NOMO-1 treated with DMSO at 0.1 percent for 48 hours (cell line): ENCODE results near the gene PYY.

Experiments
- DNase-seq: peaks from one replicate; lab custom pipeline; 2025; ENCODE audit not compliant: unreplicated experiment; lab: John Stamatoyannopoulos, UW

Gene PYY

GRCh38 chr17:43917348-43918025, 36.3 kb downstream of the PYY start:
- peak; percentile 57 for DNase-seq

DNA sequence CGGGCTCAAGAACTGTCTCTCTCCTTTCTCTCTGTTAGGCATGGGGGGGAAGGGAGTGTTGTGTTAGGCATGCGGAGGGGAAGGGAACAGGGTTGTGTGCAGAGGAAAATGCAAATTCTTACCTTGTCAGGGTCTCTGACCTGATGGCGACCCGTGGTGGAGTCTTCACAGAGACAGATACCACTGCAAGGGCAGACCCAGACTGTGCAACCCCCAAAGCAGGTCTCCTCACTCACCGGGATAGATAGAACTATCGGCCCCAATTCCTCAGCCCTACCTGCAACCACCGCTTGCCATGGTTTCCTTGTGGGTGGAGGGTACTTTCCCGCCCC, 36.8 kb downstream of the PYY start:
- DNase-seq = no peak

GRCh38 chr17:43916385-43916784, 37.4 kb downstream of the PYY start:
- no peak for DNase-seq

DNA sequence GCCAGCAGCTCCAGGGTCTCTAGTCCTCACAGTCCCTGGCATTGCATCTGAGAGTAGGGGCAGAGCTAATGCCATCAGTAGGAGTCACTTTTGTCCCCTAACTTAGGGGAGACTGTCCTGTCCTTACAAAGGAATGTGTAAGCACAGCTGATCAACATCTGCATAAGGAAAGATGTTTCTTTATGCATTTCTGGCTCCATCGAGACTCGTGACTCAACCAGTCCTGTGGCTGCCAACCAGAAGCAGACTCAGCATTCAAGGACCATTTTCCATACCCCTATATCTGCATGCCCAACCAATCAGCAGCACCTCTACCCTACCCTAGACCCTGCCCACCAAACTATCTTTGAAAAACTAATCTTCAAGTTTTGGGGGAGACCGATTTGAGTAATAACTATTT, 38.2 kb downstream of the PYY start:
- no peak for DNase-seq

DNA sequence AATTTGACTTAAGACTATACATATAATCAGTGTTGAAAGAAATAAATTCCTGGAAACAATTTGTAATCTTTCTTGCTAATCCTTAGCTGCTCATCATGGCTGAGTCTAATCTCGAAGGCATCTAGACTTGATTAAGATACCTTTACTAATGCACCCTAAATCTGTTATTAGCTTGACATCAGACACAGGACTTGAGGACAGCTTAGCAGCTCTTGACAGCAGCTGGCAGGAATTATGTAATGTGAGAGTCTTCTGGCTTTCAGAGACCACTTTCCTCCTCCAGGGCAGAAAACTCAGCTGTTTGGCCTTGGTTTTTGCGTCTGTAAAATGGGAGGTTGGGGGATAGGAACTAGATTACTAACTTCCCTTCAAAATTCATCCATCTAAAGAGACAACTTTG, 39.3 kb downstream of the PYY start:
- no peak for DNase-seq

- DNase-seq = no peak
These were observed 40.2 kb downstream of the PYY start for GRCh38 chr17:43913584-43913983.

- DNase-seq = no peak
These were observed 41.0 kb downstream of the PYY start for GRCh38 chr17:43912635-43913304.

DNA sequence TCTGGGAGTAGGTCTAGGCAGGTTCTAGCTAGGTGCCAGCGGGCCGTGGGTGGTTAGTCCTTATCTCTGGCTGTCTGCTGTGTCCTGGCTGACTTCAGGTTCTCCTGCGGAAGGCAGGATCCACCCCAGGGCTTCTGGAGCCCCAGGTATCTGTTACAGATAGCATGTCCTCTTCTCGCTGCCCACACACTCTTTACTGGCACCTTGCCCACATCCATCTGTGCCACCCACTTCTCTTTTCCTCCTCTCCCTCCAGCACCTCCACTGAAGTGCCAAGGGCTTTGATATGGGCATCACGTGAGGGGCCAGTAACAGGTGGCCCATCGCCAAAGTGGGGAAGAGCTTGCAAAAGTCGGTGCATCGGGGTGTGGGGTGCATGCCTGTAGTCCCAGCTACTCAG, 41.8 kb downstream of the PYY start:
- DNase-seq = no peak

DNA sequence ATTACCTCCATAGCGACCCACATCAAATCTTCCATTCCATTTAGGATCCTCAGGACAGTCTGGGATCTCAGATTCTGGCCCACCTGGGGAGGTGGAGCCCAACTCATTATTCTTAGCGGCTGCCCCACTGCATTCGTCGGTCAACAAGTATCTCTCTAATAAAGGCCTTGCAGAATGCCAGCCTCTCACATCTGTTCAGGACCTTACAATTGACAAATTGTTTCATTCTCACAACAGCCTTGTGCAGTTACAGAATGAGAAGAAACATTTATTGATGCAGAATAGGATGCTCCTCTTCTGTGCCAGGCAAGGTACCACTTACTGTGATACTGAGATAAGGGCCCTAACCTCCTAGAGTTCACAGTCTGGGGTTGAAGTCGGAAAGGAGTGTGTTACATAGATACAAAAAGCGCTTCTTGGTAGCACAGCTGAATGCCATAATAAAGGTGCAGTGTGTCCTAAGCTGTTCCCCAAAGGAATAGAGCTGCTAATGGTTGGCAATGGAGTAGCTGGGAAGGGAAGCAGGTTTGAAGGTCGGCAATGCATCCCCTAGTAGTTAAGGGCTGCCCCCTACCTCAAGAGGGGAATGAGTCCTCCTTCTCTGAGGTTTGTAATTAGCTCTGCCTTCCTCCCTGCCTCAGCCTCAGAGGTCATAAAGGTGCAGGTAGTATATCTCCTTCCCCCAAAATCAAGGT, 44.1 kb downstream of the PYY start:
- DNase-seq = no peak

- peak; percentile 34 for DNase-seq
These were observed 45.6 kb downstream of the PYY start for GRCh38 chr17:43907998-43908721.

DNA sequence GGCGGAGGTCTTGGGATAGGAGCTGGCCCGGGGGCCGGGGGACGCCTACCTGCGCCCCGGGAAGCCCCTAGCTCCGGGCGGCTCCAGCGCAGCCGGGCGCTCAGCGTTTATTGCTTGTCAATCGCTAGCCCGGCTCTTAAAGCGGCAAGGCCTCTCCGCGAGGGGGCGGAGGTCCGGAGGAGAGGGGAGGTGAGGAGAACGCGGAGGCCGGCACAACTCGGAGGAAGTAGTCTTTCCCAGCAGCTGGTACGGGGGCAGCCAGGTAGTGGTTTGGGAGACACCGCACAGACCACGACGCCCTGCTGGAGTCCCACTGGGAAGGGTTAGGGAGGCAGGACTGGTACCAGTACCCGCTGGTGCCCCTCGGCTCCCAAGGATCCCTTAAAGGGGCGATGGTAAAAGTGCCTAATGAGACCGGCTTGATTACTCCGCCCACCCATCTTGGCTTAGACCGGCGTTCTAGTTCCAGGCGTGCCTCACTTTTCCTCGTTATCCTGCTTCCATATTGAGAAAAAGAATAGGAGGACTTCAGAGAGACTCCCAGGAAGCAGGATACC, 46.2 kb downstream of the PYY start, which contains the start of gene MPP2:
Gene MPP2, minus strand, starts transcription at position 112 of the 557 bp plus-strand sequence. CDS start 3,076 bp downstream, outside the sequence.
- peak; percentile 52 for DNase-seq

GRCh38 chr17:43906951-43907424, 46.8 kb downstream of the PYY start:
- DNase-seq = no peak

DNA sequence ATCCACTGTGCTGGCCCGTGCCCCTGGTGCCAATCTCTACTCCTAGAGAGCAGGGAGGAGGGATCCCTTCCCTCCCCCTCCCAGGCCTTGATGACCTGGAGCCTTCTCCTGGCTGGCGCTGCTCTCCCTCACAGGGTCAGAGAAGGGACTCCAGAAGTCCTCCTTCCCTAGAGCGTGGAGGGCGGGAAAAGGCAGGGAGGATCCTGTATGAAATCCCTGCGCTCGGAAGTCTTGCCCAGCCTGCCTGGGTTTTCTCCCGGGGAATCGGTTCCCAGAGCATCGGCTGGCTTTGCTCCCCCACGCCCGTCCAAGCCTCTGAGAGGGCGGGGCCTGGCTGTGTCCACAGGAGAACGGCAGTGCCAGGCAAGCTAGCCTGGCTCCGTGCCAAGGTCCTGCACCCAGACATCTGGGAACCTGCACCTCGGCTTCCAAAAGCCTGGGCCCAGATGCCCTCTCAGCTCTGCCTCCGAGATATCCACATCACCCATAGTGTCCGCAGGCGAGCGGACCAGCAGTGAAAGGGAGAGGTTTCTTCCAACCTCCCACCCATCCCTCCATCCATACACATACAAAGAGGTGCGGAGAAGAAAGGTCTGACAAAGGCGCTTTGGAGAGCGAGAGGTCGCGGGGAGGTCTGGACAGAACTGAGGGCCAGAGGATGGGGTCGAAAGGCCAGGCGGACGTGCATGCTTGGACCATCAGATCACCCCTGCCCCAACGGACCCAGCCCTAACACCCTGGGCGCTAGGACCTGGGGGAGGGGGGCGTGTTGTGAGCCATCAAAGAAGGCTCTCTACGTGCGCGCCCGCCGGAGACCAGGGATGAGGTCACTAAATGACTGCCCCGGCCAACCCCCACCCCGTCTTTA, 47.5 kb downstream of the PYY start:
- no peak for DNase-seq

DNA sequence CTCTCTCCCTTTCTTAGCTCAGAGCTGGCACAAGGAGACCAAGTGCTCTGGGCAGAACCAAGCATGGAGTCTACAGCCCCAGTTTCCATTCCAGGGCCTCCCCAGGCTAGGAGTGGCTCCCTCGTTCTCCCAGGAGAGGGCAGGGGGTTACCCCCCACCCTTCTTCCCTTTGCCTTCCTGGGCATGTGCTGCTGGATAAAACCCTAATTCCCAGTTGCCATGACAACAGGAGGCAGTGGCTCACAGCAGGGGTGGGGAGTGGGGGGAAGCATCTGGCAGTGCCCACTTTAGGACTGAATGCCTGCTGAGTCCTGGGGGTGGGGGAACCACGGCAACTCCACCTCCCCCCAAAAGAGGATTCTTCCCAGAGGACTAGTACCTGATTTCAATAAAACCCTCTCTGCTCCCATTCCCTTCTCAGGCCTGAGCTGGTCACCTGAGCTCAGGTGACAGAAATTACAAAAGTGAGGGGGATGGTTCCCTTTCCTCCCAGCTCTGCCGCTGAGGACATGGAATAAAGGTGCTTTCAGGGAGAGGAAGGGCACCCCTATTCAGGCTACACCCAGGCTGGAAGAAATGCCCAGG, 48.2 kb downstream of the PYY start:
- DNase-seq = no peak
